MM.1S (cell line): ENCODE measurements around the gene HABP2.

Experiments
- EZH2 ChIP-seq: fragments of 300-600 bp; sonication (generic); optimal IDR thresholded peaks from 2 replicates; pipeline ENCODE3; 2017; ENCODE audit warnings: low read depth, mild to moderate bottlenecking, antibody characterized with exemption, low read length, mixed read lengths
- EZH2phosphoT487 ChIP-seq: fragments of 300-600 bp; sonication (generic); IDR thresholded peaks from 2 replicates; pipeline ENCODE4 v1.6.1; 2018; ENCODE audit warnings: antibody characterized with exemption, low read length
- TF ChIP-seq, protein P1 (sequence below): fragments of 300-600 bp; sonication (generic); IDR thresholded peaks from 2 replicates; pipeline ENCODE4 v1.5.1; 2016; ENCODE audit warnings: antibody characterized with exemption, low read length, mixed read lengths

- TF ChIP-seq, protein P1, sequence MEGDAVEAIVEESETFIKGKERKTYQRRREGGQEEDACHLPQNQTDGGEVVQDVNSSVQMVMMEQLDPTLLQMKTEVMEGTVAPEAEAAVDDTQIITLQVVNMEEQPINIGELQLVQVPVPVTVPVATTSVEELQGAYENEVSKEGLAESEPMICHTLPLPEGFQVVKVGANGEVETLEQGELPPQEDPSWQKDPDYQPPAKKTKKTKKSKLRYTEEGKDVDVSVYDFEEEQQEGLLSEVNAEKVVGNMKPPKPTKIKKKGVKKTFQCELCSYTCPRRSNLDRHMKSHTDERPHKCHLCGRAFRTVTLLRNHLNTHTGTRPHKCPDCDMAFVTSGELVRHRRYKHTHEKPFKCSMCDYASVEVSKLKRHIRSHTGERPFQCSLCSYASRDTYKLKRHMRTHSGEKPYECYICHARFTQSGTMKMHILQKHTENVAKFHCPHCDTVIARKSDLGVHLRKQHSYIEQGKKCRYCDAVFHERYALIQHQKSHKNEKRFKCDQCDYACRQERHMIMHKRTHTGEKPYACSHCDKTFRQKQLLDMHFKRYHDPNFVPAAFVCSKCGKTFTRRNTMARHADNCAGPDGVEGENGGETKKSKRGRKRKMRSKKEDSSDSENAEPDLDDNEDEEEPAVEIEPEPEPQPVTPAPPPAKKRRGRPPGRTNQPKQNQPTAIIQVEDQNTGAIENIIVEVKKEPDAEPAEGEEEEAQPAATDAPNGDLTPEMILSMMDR: no peak
- TF ChIP-seq EZH2: no peak
- TF ChIP-seq EZH2phosphoT487: no peak
Measured at GRCh38 chr10:113543107-113543955, 9.5 kb upstream of the HABP2 start.
